HG02623 (cell line): ENCODE results near the gene ANKS3.

Experiments used
- ATAC-seq: cut with Tn5 transposase; IDR thresholded peaks from one replicate; pipeline ENCODE4 v1.9.1; 2021; ENCODE audit warnings: moderate library complexity; ENCODE audit not compliant: unreplicated experiment

ANKS3 gene

DNA sequence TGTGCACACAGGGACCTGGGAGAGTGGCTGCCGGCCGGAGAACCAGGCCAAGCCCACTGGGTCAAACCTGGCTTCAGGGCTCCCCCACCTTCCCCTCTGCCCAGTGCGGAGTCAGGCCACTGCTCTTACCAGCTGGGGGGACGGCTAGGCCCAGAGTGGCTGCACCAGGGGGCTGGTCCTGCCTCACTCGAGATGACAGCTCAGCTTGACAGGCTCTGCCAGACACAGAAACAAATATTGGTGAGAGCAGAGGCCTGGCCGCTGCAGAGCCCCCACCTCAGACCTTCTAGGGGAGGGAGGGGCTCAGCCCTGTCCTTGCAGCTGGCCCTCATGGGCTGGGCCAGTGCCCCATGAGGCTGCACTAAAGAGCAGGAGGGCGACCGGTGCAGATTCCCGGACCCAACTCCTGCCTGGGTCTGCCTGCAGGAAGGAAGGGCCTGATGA, 36.2 kb downstream of the ANKS3 start:
- no peak for ATAC-seq

DNA sequence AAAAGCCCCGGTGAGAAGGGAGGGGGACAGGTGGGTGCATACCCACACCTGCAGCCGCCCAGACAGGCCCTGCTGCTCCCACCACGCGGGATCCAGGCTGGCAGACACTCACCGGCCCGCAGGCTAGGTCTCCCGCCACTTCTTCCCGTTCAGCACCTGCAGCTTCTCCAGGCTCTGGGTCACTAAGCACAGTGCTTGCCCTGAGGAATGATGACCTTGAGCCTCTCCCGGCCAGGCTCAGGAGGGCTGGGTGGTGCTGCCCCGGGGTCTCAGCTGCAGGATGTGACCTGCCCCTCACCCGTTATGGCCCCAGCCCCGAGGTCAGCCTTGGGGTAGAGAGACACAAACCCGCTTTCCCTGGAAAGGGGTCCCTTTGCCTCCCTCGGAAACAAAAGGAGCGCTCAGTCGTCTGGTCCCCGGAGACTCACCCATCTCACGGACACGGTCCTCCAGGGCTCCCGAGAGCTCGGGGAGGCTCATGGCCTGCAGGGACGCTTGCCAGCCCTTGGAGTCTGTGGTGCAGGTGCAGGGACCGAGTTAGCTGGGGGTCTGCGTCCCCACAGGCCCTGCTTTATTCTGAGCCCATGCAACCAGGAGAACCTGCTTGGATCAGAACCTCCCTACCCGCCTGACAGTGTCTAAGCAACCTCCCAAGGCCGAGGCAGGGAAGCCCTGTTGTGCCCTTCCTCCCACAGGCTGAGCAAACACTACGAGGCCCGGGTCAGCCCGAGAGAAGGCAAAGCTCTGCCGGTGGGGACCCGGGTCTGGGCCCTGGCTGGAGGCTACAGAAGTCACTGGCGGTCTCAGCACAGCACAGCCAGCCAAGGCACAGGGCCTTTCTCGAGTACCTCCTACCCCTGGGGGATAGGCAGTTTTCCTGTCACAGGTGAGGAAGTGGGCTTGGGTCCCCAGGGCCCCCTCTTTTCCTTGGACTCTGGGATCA, 36.9 kb downstream of the ANKS3 start:
- no peak for ATAC-seq

DNA sequence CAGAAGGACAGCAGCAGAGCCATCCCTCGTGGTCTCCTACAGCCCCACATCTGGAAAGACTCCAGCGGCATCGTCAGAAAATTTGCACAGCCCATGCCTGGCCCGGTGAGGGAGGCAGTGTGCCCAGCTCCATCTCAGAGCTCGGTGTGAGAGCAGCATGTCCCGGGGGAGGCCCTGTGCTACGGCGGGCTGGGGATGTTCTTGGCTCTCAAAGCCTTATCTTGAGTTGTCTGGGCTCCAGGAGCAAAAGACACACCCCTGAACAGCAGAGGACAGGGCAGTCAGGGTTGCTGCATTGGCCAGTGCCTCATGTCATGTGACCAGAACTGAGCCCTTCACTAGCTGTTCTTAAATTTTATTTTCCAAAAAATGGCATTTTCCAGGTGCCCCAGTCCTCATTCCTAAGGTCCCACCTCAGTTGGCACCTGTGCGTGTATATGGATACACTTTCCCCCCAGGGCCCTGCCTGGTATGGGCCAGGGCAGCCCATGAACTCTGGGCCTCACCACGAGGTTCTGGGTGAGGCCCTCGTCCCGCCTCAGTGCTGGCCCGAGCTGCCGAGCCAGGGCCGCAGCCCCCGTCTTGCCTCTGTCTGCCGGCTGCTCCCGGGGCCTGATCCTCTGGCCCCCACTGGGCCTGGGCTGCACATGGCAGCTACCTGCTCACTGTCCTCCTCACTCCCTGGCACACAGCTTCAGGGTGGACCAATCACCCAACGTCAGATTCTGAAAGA, 37.7 kb downstream of the ANKS3 start:
- ATAC-seq, result no peak

GRCh38 chr16:4695473-4696171, 38.4 kb downstream of the ANKS3 start:
- ATAC-seq, result no peak

DNA sequence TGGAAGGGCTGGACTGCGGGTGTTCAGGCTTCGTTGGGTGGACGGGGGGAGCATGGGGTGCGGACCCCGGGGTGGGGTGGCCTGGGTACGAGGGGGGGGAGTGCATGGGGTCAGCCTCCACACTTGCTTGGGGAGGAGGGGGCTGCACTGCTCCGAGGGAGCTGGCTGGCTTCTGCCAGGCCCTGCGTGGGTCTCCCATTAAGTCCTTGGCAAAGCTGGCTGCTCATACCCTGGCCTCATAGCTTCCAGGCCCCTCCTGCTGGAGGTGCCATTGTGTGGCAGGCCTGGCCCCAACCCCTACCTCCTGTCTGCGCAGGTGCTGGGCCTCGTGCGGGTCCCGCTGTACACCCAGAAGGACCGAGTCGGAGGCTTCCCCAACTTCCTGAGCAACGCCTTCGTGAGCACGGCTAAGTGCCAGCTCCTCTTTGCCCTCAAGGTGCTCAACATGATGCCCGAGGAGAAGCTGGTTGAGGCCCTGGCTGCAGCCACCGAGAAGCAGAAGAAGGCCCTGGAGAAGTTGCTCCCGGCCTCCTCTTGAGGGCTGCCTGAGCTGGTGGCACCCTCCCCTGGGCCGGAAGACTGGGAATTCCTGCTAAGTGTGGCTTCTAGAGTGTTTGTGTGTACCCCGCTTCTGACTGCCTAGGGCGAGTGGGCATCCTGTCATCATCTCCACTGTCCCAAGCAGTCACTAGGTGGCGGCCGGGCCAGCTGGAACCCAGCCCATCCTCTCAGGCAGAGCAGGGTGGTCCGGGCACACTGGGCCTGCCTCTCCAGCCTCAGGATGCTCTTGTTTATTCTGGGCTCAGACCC, 39.2 kb downstream of the ANKS3 start:
- ATAC-seq, result no peak

- ATAC-seq, result peak; percentile 6
Observed at GRCh38 chr16:4693956-4694641, 40.0 kb downstream of the ANKS3 start.

- ATAC-seq, result peak; percentile 92
Observed at GRCh38 chr16:4693296-4693955, 40.6 kb downstream of the ANKS3 start, which contains the start of gene NUDT16L1. NUDT16L1 (plus strand) TSS chr16:4693562; CDS start chr16:4693727, 165 bp downstream.

DNA sequence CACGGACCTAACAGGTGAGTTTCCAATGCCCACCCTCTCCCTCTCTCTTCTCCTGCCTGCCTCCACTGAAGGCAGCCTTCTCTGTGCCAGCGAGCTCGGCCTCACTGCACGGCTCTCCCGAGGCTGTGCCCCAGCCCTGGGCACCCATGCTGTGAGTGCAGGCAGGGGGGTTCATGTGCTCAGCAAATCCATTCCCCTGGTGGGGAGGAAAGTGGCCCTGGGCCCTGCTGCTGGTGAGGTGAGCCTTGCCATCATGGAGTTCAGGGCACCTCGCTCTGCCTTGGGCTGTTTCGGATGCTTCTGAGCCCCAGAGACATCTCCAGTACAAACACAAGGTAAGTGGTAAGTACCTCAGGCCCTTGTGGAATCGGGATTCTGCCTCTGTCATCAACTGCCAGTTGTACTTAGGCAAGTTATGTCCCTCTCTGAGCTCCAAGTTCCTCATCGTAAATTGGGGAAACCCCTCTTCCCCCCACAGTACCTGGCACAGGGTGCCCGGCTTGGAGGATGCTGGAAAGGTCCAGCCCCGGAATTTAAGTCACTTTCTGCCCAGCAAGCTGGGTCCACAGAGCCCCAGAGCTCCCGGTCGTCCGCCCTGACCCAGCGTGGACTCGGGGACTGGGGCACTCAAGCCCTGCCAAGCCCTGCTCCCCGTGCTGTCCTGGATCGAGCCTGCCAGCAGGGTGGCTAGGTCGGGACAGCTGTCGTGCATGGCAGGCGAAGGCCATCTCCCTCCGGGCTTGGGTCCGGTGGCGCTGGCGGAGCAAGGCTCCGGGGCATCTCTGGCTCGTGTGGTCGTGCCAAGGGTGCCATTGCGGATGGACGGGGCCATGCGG, 41.4 kb downstream of the ANKS3 start:
- ATAC-seq, result peak; percentile 5

- no peak for ATAC-seq
Observed at GRCh38 chr16:4691666-4692412, 42.2 kb downstream of the ANKS3 start.

DNA sequence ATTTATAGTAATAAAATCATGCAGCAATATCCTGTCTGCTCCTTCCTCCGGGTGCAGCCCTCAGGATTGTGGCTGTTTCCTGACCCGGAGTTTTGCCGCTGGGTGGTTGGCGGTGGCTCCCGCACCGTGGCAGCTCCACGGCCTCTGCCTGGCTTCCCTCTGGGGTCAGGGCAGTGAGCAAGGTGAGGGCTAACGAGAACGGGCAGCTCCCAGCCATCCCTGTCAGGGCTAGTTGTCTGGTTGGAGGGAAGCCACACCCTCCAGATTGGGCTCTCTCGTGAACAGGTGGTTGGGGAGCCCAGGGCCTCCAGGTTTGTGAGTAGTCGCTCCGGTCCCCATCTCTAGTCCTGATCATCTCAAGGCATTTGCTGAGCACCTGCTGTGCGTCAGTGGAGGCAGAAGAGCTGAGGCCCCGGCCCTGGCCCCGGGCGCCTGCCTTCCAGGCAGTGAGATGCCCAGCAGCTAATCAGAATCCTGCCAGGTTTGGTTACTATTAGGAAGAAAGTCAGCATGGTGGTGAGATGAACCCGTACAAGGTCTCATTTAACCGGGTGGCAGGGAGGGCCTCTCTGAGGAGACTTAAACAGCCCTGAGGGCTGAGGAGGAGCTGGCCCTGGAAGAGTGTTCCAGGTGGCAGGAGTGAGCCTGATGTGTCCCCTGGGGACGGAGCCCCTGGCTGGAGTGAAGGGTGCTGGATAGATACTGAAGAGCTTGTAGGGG, 43.0 kb downstream of the ANKS3 start:
- no peak for ATAC-seq

- ATAC-seq, result no peak
Observed at GRCh38 chr16:4689864-4690704, 44.0 kb downstream of the ANKS3 start.

GRCh38 chr16:4689091-4689671, 44.9 kb downstream of the ANKS3 start:
- ATAC-seq, result no peak

DNA sequence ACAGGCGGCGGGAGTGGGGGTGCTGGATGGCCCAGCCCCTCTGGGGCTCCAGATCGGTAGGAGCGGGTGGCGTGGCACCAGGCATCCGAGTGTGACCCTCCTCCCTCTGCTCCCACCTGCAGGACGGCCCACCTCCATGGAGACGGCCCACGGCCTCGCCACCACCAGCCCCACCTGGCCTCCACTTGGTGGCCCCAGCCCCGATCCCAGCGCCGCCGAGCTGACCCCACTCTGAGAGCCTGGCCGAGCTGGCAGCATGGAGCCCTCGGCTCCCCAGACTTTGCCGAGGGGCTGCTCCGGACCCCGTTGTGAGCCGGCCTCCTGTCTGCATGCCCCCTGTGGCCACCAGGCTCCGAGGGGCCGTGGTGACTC, 45.4 kb downstream of the ANKS3 start:
- no peak for ATAC-seq

GRCh38 chr16:4687946-4688673, 46.0 kb downstream of the ANKS3 start:
- no peak for ATAC-seq

- no peak for ATAC-seq
Observed at GRCh38 chr16:4687416-4687815, 46.7 kb downstream of the ANKS3 start.
